Transverse colon (tissue), 4 donors: ENCODE measurements around the gene GRIA4. TPM values are rescaled to one million over a fixed set of nuclear protein-coding genes. Genes with fewer than 3 reads are reported as not detected.

Experiments used
- DNase-seq: peaks from one replicate; pipeline ENCODE4 v3.0.0-alpha.2; 2019
- H3K27ac ChIP-seq, 4 donors: fragments of 200-600 bp; sonication (generic); 2 replicates each; pipeline ENCODE4 v1.5.1; 2016 to 2018; ENCODE audit warnings: inconsistent platforms in 4 of 4
- H3K27me3 ChIP-seq: fragments of 200-600 bp; sonication (generic); 2 replicates; pipeline ENCODE4 v1.5.1; 2017; ENCODE audit warnings: inconsistent platforms
- H3K36me3 ChIP-seq, 4 donors: fragments of 200-600 bp; sonication (generic); 2 replicates each; pipeline ENCODE4 v1.5.1; 2017 to 2019; ENCODE audit warnings: inconsistent platforms in 4 of 4
- H3K4me1 ChIP-seq, 4 donors: fragments of 200-600 bp; sonication (generic); 2 replicates each; pipeline ENCODE4 v1.5.1; 2017 to 2020; ENCODE audit warnings: inconsistent platforms in 4 of 4
- H3K4me3 ChIP-seq, 4 donors: fragments of 200-600 bp; sonication (generic); 1 replicate in 1 of 4; 2 replicates in 3 of 4; pipeline versions ENCODE4 v1.5.1 to v1.6.1; 2017 to 2019; ENCODE audit warnings: inconsistent platforms in 4 of 4
- H3K9me3 ChIP-seq, 2 donors: fragments of 200-600 bp; sonication (generic); 2 replicates each; pipeline ENCODE4 v1.5.1; 2017 to 2019; ENCODE audit warnings: inconsistent platforms in 2 of 2
- EP300 ChIP-seq: sonication (generic); formaldehyde crosslinking; IDR thresholded peaks from one replicate; pipeline ENCODE4 v1.6.1; 2017; ENCODE audit warnings: antibody characterized with exemption, low read depth
- POLR2A ChIP-seq: fragments of 450-650 bp; IDR thresholded peaks from one replicate; pipeline ENCODE4 v1.6.1; 2016; ENCODE audit warnings: antibody characterized with exemption, mild to moderate bottlenecking, moderate library complexity
- POLR2AphosphoS5 ChIP-seq, 3 donors: sonication (generic); formaldehyde crosslinking; IDR thresholded peaks; one replicate each; pipeline ENCODE4 v1.6.1; 2016; ENCODE audit warnings: antibody characterized with exemption in 3 of 3
- WGBS, 2 donors: methylation state at CpG; one replicate each; pipeline ENCODE4 v1.1.5; 2018; ENCODE audit warnings: low coverage in 1 of 2; 5-methylcytosine and 5-hydroxymethylcytosine counted together
- in situ Hi-C, 4 donors: fragments of 200-750 bp; cut with MboI; loops; one replicate each; pipeline versions ENCODE4 v1.15.0 to v1.15.1; 2017; ENCODE audit warnings: low sequenced_read_pairs in 3 of 4, low pct_ligation_motif_present in 1 of 4, low pct_unique_long_range_greater_than_20kb in 1 of 4
- intact Hi-C: fragments of 100-400 bp; cut with DNase I; formaldehyde crosslinking; loops from one replicate; pipeline ENCODE4 v1.15.1; 2023; ENCODE audit warnings: low total_unique reads
- total RNA-seq, 4 donors: library from RNA; depleted of rRNA; stranded (reverse); fragments of >200 nt; gene quantifications; one replicate each; pipeline ENCODE4 v1.1.0, GENCODE V29; 2016
- TF ChIP-seq, protein P1 (sequence below), 5 experiments: fragments of 200-600 bp in 3 of 5; fragments of 450-650 bp in 2 of 5; sonication (generic) in 3 of 5; IDR thresholded peaks; 1 replicate in 2 of 5; 2 replicates in 3 of 5; pipeline ENCODE4 v1.5.1; 2016 to 2017; ENCODE audit warnings: antibody characterized with exemption in 5 of 5, inconsistent platforms in 3 of 5, mild to moderate bottlenecking in 2 of 5, moderate library complexity in 1 of 5

GRIA4 gene
- total RNA-seq, 4 donors from 2014 or later: 0.79 to 2.4 (median 1.4) TPM; not detected in 1

DNA sequence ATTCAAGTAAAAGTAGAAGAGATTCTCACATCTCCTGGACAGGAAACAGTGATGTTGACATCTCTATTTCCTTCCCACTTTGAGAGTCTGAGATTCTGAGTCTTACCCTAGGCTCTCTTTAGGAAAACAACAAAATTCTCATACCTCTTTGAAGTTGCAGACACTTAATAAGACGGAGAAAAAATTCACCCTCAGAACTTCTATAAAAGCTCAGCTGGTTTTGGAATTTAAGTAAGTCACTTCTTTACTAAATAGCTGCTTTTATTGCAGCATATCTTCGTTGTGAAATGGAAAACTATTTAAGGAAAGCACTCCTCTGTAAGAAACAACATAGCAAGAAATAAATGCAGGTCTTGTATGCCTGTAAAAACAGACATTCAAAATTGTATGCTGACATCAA lies 333.0 kb downstream of the GRIA4 start:
- intact Hi-C loops: no loop called here
- in situ Hi-C loops: no loop called here
- Histone ChIP-seq H3K27ac (no peak overlapping the region), H3K9me3 (no peaks in the 10 kb centered on the region), H3K4me1 (no peaks in the 10 kb centered on the region), H3K36me3 (no peaks in the 10 kb centered on the region), H3K27me3 (no peaks in the 10 kb centered on the region), H3K4me3 (no peak overlapping the region)
- 39 to 46% methylated on average over 2 of the region's 2 CpGs for WGBS, 2 donors
- TF ChIP-seq, protein P1, sequence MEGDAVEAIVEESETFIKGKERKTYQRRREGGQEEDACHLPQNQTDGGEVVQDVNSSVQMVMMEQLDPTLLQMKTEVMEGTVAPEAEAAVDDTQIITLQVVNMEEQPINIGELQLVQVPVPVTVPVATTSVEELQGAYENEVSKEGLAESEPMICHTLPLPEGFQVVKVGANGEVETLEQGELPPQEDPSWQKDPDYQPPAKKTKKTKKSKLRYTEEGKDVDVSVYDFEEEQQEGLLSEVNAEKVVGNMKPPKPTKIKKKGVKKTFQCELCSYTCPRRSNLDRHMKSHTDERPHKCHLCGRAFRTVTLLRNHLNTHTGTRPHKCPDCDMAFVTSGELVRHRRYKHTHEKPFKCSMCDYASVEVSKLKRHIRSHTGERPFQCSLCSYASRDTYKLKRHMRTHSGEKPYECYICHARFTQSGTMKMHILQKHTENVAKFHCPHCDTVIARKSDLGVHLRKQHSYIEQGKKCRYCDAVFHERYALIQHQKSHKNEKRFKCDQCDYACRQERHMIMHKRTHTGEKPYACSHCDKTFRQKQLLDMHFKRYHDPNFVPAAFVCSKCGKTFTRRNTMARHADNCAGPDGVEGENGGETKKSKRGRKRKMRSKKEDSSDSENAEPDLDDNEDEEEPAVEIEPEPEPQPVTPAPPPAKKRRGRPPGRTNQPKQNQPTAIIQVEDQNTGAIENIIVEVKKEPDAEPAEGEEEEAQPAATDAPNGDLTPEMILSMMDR (IDR thresholded peaks at IDR 0.05): no peak
- TF ChIP-seq POLR2AphosphoS5 (IDR thresholded peaks at IDR 0.05) (no peak), EP300 (no peak), POLR2A (no peak)
- DNase-seq: no peak

DNA sequence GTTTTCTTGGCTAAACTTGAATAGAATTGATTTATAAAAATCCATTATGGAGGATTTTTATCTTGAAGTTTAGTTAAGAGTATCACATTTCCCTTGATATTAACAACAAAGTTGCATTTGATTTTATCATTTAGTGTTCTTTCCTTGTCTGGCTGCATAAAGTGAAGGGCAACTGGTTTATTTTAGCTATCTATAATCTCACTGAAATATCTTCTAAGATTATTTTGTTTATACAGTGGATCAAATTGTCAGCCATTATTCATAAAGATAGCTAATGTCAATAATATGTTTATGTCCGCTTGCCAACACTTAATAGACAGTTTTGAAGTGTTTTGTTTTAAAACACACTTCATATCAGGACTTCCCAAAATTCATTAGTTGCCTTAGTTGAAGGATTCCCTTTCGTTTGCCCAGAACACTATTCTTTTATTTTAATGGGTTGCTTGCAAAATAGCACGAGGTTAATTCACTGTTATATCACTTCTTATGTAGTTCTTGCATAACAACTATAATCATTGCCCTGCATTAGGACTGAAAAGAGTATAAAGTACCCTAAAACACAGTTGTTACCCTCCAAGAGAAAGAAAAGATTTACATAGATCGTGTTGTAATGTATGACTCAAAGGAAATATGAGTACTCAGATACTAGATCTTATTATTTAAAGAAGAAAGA lies 339.2 kb downstream of the GRIA4 start:
- DNase-seq: no peak
- no peaks in the 10 kb centered on the region for H3K36me3 ChIP-seq
- TF ChIP-seq EP300 (no peak), POLR2AphosphoS5 (IDR thresholded peaks at IDR 0.05) (no peak), POLR2A (no peak)
- TF ChIP-seq, protein P1 (IDR thresholded peaks at IDR 0.05): no peak
- WGBS, 2 donors: 34 to 44% methylated on average over 4 of the region's 4 CpGs
- H3K27me3 ChIP-seq: no peaks in the 10 kb centered on the region
- no peak overlapping the region for H3K27ac ChIP-seq
- in situ Hi-C loops (no loop called here), intact Hi-C loops (no loop called here)
- H3K4me1 ChIP-seq: no peaks in the 10 kb centered on the region
- H3K9me3 ChIP-seq: no peaks in the 10 kb centered on the region
- H3K4me3 ChIP-seq: no peak overlapping the region

DNA sequence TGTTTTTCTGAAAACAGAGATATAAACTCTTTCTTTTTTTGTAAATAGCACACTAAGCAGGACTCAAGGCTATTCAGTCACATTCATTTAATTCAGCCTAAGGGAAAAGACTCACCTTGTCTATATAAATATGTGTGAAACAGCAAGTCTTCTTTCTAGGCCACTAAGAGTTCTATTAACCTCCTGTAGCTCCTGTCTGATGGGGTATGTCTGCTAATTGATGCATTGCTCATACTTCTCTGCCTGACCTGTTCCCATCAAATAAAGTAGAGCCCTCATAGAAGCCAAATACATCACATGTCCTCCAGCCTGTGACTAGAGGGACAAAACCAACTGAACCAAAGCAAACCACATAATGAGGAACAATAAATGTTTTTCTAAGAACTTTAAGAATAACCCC lies 344.0 kb downstream of the GRIA4 start:
- Histone ChIP-seq H3K27me3 (no peaks in the 10 kb centered on the region), H3K27ac (no peak overlapping the region), H3K9me3 (no peaks in the 10 kb centered on the region), H3K36me3 (no peaks in the 10 kb centered on the region), H3K4me1 (no peaks in the 10 kb centered on the region), H3K4me3 (no peak overlapping the region)
- no peak for DNase-seq
- TF ChIP-seq POLR2A (no peak), POLR2AphosphoS5 (IDR thresholded peaks at IDR 0.05) (no peak), EP300 (no peak)
- TF ChIP-seq, protein P1 (IDR thresholded peaks at IDR 0.05): no peak
- intact Hi-C loops: no loop called here
- in situ Hi-C loops: no loop called here

DNA sequence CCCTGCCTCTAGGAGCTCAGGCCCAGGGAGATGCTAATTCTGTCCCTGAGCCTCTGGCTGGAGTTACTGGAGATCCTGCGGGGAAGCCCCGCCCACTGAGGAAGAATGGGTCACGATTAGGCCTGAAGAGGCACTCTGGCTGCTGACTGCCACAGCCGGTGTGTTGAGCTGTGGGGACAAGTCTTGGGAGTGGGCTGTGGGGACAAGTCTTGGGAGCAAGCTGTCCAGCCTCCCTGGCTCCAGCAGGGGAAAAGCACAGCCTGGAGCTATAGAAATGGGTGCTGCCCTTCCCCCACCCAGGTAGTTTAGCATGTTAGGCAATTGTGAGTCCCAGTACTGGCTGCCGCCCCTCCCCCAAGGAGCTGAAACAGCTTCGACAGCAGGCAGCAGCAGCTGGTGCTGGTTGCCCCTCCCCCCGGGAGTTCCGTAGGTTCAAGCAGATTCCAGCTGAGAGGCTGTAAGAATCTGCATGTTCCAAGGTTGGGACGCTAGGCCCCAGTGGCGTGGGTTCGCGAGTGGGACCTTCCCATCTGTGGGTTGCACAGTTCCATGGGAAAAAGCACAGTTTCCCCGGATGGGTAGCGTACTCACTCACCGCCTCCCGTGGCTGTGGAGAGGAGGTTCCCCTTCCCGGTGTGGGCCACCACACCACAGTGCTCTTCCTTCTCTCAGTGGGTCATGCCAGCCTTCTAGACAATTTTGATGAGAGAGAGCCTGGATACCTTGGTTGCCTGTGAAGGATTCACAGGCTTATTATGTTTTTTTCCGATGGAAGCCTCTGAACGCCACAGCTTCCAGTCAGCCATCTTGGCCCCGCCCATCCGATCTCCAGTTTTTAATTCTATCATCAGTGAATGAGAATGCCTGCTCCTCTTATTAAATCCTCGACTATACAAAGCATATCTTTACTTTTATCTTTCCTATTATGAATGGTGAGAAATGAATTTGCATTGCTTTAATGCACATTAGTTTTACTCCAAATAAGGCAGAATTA lies 350.7 kb downstream of the GRIA4 start:
- Histone ChIP-seq H3K36me3 (no peaks in the 10 kb centered on the region), H3K9me3 (no peaks in the 10 kb centered on the region), H3K27ac (no peak overlapping the region), H3K4me1 (no peaks in the 10 kb centered on the region), H3K27me3 (no peaks in the 10 kb centered on the region), H3K4me3 (no peak overlapping the region)
- TF ChIP-seq POLR2A (no peak), EP300 (no peak), POLR2AphosphoS5 (IDR thresholded peaks at IDR 0.05) (no peak)
- TF ChIP-seq, protein P1 (IDR thresholded peaks at IDR 0.05): no peak
- intact Hi-C loops (no loop called here), in situ Hi-C loops (no loop called here)
- WGBS, 2 donors: 87 to 90% methylated on average over 5 to 22 of the region's 22 CpGs
- DNase-seq: no peak
